Panc1 (cell line): Measurements from ENCODE around the gene SUSD4. TPM values are rescaled to one million over a fixed set of nuclear protein-coding genes. Genes with fewer than 3 reads are reported as not detected.

Experiments
- ATAC-seq: fragments of 200-7000 bp; cut with Tn5 transposase; 2 replicates; pipeline ENCODE4 v1.9.1; 2020; ENCODE audit warnings: mild to moderate bottlenecking, moderate library complexity
- BruUV-seq: library from RNA; stranded (reverse); fragments of 400-500 nt; replicated peaks from 2 replicates; lab custom pipeline; 2021; lab: Mats Ljungman, UMichigan
- CTCF ChIA-PET: fragments of 300-600 bp; sonication (Branson Sonifier 250); formaldehyde crosslinking; loops from one replicate; lab custom pipeline; 2022; ENCODE audit warnings: antibody characterized with exemption; lab: Charles Lee
- POLR2A ChIA-PET: fragments of 300-600 bp; sonication (Branson Sonifier 250); formaldehyde crosslinking; loops from one replicate; lab custom pipeline; 2022; ENCODE audit warnings: antibody characterized with exemption; lab: Charles Lee
- DNase-seq: peaks from one replicate; pipeline ENCODE4 v3.0.0-alpha.2; 2010; ENCODE audit warnings: low read depth, low spot score
- H3K27ac ChIP-seq: 2 replicates; pipeline ENCODE4 v1.5.1; 2011; ENCODE audit warnings: mild to moderate bottlenecking, low read length, inconsistent platforms
- H3K27me3 ChIP-seq: fragments of 200-500 bp; sonication (Bioruptor generic); 2 replicates; pipeline ENCODE4 v1.6.0; 2014; ENCODE audit warnings: low read length, inconsistent platforms; ENCODE audit not compliant: control insufficient read depth, insufficient read depth
- H3K36me3 ChIP-seq: fragments of 200-500 bp; sonication (Bioruptor generic); 2 replicates; pipeline ENCODE4 v1.5.1; 2014; ENCODE audit warnings: inconsistent platforms, mild to moderate bottlenecking, low read length, moderate library complexity; ENCODE audit not compliant: control insufficient read depth, insufficient read depth
- H3K4me1 ChIP-seq: 2 replicates; pipeline ENCODE4 v1.5.1; 2011; ENCODE audit warnings: inconsistent platforms, mild to moderate bottlenecking, low read length, moderate library complexity; ENCODE audit not compliant: control insufficient read depth, insufficient read depth
- H3K4me3 ChIP-seq, 2 experiments: 2 replicates each; pipeline ENCODE4 v1.5.1; 2011 to 2012; ENCODE audit warnings: low read depth in 2 of 2, low read length in 2 of 2, mild to moderate bottlenecking in 2 of 2, inconsistent platforms in 1 of 2, moderate library complexity in 1 of 2
- H3K9me3 ChIP-seq: fragments of 200-500 bp; sonication (Bioruptor generic); 2 replicates; pipeline ENCODE4 v1.5.1; 2014; ENCODE audit warnings: low read depth, mild to moderate bottlenecking, inconsistent platforms, low read length, moderate library complexity; ENCODE audit not compliant: control insufficient read depth, insufficient read depth
- POLR2AphosphoS5 ChIP-seq: IDR thresholded peaks from 2 replicates; pipeline ENCODE4 v1.6.1; 2012; ENCODE audit warnings: mild to moderate bottlenecking, low read depth, low read length, moderate library complexity
- SIN3A ChIP-seq: IDR thresholded peaks from 2 replicates; pipeline ENCODE4 v1.6.1; 2012; ENCODE audit warnings: low read depth, mild to moderate bottlenecking, low read length, moderate library complexity, borderline replicate concordance; ENCODE audit not compliant: insufficient read depth
- TCF7L2 ChIP-seq: IDR thresholded peaks from 2 replicates; pipeline ENCODE4 v1.6.1; 2011; ENCODE audit warnings: mild to moderate bottlenecking, low read depth, low read length, inconsistent platforms
- in situ Hi-C: cut with HindIII; loops from 2 replicates; pipeline ENCODE4 v1.10.0; 2016; ENCODE audit warnings: low sequenced_read_pairs, low pct_unique_long_range_greater_than_20kb
- intact Hi-C: fragments of 100-400 bp; cut with micrococcal nuclease; formaldehyde crosslinking; loops from one replicate; pipeline ENCODE4 v1.10.0; 2022; ENCODE audit not compliant: unreplicated experiment
- total RNA-seq: library from RNA; stranded (reverse); gene quantifications from one replicate; pipeline ENCODE4 v1.2.1, GENCODE V29; 2021; ENCODE audit not compliant: unreplicated experiment
- TF ChIP-seq, protein P1 (sequence below): fragments of 450-650 bp; IDR thresholded peaks from 2 replicates; pipeline ENCODE4 v1.5.1; 2017; ENCODE audit warnings: mild to moderate bottlenecking
- TF ChIP-seq, protein P2 (sequence below), 2 experiments: IDR thresholded peaks; 2 replicates each; pipeline ENCODE4 v1.6.1; 2011 to 2012; ENCODE audit warnings: low read depth in 2 of 2, control low read depth in 1 of 2, low read length in 1 of 2, mild to moderate bottlenecking in 1 of 2, moderate library complexity in 1 of 2; ENCODE audit not compliant: insufficient read depth in 1 of 2

Gene SUSD4
- total RNA-seq, 1 experiment from 2014 or later, result 0.28 TPM

DNA sequence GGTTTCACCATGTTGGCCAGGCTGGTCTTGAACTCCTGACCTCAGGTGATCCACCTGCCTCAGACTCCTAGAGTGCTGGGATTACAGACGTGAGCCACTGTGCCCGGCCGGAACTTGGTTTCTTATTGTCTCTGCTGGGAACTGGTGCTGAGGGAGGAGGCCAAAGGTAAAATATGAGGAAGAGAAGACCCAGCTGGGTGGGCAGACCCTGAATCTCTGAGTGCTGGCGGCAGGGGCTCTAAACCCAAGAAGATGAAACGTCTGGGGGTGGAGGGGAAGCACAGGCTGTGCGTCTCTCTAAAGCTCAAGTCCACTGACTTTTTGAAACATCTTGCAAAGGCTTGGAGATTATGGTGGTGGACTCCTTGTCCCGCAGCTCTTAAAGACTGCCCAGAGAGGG is 138.9 kb downstream of the SUSD4 start:
- ChIA-PET POLR2A (no interaction called here), CTCF (interaction anchor here (0.7 kb wide), 1 partner anchor 636 kb away, joined by 3 read pairs; no protein-coding TSS in a partner anchor)
- in situ Hi-C loops (no loop called here), intact Hi-C loops (no loop called here)
- DNase-seq, result no peak
- ATAC-seq, result no peak
- H3K4me3 ChIP-seq, result no peak overlapping the region
- H3K9me3 ChIP-seq, result no peaks in the 10 kb centered on the region
- H3K4me1 ChIP-seq, result no peaks in the 10 kb centered on the region
- BruUV-seq, result no TSS peak
- H3K27ac ChIP-seq, result no peak overlapping the region
- TF ChIP-seq TCF7L2 (no peak), POLR2AphosphoS5 (no peak), SIN3A (no peak)
- TF ChIP-seq, protein P1, sequence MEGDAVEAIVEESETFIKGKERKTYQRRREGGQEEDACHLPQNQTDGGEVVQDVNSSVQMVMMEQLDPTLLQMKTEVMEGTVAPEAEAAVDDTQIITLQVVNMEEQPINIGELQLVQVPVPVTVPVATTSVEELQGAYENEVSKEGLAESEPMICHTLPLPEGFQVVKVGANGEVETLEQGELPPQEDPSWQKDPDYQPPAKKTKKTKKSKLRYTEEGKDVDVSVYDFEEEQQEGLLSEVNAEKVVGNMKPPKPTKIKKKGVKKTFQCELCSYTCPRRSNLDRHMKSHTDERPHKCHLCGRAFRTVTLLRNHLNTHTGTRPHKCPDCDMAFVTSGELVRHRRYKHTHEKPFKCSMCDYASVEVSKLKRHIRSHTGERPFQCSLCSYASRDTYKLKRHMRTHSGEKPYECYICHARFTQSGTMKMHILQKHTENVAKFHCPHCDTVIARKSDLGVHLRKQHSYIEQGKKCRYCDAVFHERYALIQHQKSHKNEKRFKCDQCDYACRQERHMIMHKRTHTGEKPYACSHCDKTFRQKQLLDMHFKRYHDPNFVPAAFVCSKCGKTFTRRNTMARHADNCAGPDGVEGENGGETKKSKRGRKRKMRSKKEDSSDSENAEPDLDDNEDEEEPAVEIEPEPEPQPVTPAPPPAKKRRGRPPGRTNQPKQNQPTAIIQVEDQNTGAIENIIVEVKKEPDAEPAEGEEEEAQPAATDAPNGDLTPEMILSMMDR, result no peak
- TF ChIP-seq, protein P2, sequence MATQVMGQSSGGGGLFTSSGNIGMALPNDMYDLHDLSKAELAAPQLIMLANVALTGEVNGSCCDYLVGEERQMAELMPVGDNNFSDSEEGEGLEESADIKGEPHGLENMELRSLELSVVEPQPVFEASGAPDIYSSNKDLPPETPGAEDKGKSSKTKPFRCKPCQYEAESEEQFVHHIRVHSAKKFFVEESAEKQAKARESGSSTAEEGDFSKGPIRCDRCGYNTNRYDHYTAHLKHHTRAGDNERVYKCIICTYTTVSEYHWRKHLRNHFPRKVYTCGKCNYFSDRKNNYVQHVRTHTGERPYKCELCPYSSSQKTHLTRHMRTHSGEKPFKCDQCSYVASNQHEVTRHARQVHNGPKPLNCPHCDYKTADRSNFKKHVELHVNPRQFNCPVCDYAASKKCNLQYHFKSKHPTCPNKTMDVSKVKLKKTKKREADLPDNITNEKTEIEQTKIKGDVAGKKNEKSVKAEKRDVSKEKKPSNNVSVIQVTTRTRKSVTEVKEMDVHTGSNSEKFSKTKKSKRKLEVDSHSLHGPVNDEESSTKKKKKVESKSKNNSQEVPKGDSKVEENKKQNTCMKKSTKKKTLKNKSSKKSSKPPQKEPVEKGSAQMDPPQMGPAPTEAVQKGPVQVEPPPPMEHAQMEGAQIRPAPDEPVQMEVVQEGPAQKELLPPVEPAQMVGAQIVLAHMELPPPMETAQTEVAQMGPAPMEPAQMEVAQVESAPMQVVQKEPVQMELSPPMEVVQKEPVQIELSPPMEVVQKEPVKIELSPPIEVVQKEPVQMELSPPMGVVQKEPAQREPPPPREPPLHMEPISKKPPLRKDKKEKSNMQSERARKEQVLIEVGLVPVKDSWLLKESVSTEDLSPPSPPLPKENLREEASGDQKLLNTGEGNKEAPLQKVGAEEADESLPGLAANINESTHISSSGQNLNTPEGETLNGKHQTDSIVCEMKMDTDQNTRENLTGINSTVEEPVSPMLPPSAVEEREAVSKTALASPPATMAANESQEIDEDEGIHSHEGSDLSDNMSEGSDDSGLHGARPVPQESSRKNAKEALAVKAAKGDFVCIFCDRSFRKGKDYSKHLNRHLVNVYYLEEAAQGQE (IDR thresholded peaks at IDR 0.05; ENCODE audit: insufficient read depth in 1 of 2, low read depth in 2 of 2, low read length in 1 of 2), result no peak
- no peaks in the 10 kb centered on the region for H3K36me3 ChIP-seq
- no peaks in the 10 kb centered on the region; the same call in 1 of the 2 replicates for H3K27me3 ChIP-seq

DNA sequence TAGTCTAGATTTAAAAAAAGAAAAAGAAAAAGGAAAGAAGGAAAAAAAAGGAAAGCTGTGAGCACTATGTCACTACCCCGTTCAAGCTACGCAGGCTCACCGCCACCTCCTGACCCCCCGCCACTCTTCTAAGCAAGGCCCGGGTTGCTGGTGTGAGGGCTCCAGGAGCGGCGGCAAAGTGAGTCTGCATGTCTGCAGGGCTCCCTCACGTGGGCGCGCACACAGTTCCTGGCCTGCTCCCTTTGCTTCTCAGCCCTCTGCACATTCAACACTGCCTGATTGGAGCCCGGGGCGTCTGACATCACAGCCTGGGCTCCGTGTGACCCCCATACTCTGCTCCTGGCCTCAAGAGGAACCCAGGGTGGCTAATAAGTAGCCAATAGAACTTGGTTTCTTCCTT is 139.5 kb downstream of the SUSD4 start:
- no peak overlapping the region for H3K4me3 ChIP-seq
- DNase-seq, result no peak
- no peaks in the 10 kb centered on the region for H3K4me1 ChIP-seq
- no peaks in the 10 kb centered on the region for H3K9me3 ChIP-seq
- intact Hi-C loops, result no loop called here
- no peaks in the 10 kb centered on the region; the same call in 1 of the 2 replicates for H3K27me3 ChIP-seq
- ATAC-seq, result no peak
- in situ Hi-C loops, result no loop called here
- POLR2A ChIA-PET, result no interaction called here
- CTCF ChIA-PET, result interaction anchor here (0.7 kb wide), 1 partner anchor 636 kb away, joined by 3 read pairs; no protein-coding TSS in a partner anchor
- TF ChIP-seq SIN3A (no peak), TCF7L2 (no peak)
- no peak overlapping the region for H3K27ac ChIP-seq
- H3K36me3 ChIP-seq, result no peaks in the 10 kb centered on the region
- no TSS peak for BruUV-seq
